Measurements from ENCODE around the gene OR2A5. TPM values are rescaled to one million over a fixed set of nuclear protein-coding genes. Genes with fewer than 3 reads are reported as not detected.

Gene OR2A5
- total and polyA plus RNA-seq, 2 donors from 2014 or later, result not detected

DNA sequence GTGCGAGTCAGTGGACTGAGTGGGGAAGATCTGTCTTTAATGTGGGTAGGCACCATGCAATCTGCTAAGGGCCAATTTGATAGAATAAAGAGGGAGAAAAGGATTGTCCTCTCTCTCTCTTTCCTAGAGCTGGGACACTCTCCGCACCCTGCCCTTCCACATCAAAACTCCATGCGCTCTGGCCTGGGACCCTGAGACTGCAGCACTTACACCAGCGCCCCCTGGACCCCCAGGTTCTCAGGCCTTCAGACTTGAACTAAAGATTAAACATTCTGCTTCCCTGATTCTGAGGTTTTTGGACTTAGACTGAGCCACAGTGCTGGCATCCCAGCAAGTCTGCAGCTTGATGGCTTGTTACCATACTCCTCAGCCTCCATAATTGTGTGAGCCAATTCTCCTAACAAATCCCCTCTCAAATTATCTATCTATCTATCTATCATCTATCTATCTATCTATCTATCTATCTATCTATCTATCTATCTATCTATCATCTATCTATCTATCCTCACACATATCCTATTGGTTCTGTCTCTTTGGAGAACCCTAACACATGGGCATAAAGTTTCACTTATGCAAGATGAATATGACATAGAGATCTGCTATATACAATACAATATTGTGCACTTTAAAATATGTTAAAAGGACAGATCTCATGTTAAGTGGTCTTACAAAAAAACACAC lies 22.4 kb upstream of the OR2A5 start:
- Histone ChIP-seq H3K4me1 (ENCODE audit: control insufficient read depth in 2 of 3, insufficient read depth in 2 of 3, low read depth in 1 of 3, low read length in 3 of 3) (no peaks in the 10 kb centered on the region), H3K27me3 (ENCODE audit: control insufficient read depth, insufficient read depth, low read length) (no peaks in the 10 kb centered on the region), H3K27ac (ENCODE audit: low read depth in 2 of 2, low read length in 2 of 2) (no peak overlapping the region), H3K4me3 (ENCODE audit: low read length in 3 of 3) (no peak overlapping the region), H3K36me3 (ENCODE audit: control insufficient read depth in 2 of 3, insufficient read depth in 3 of 3, low read length in 3 of 3) (no peaks in the 10 kb centered on the region), H3K9ac (ENCODE audit: low read length in 3 of 3) (no peak overlapping the region), H3K9me3 (ENCODE audit: control insufficient read depth in 2 of 3, insufficient read depth in 1 of 3, low read length in 3 of 3) (no peaks in the 10 kb centered on the region)
- intact Hi-C loops (cut with DNase I), result no loop called here
- no peak for DNase-seq
- FAIRE-seq, result no peak
- TF ChIP-seq, protein P1, sequence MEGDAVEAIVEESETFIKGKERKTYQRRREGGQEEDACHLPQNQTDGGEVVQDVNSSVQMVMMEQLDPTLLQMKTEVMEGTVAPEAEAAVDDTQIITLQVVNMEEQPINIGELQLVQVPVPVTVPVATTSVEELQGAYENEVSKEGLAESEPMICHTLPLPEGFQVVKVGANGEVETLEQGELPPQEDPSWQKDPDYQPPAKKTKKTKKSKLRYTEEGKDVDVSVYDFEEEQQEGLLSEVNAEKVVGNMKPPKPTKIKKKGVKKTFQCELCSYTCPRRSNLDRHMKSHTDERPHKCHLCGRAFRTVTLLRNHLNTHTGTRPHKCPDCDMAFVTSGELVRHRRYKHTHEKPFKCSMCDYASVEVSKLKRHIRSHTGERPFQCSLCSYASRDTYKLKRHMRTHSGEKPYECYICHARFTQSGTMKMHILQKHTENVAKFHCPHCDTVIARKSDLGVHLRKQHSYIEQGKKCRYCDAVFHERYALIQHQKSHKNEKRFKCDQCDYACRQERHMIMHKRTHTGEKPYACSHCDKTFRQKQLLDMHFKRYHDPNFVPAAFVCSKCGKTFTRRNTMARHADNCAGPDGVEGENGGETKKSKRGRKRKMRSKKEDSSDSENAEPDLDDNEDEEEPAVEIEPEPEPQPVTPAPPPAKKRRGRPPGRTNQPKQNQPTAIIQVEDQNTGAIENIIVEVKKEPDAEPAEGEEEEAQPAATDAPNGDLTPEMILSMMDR (IDR thresholded peaks at IDR 0.05; ENCODE audit: borderline replicate concordance, extremely low read depth, insufficient read depth), result no peak

DNA sequence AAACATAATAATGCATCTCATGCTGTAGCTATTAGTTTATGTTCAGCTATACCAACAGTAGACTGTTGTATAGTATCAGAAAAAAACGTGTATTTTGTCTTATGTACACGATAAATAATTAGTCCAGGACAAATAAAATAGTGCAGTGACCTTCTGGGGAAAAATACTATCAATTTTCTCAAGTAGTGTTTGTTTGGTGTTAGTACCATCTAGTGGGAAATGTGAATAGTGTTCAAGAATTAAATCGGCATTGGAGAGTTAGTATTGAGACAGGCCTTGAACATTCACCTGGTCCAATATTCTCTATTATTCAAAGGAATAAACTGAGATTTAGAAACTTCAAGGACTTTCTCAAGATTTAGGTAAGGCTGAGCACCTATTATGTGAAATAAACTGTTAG lies 21.7 kb upstream of the OR2A5 start:
- no peaks in the 10 kb centered on the region for H3K36me3 ChIP-seq (ENCODE audit: control insufficient read depth in 2 of 3, insufficient read depth in 3 of 3, low read length in 3 of 3)
- intact Hi-C loops (cut with DNase I), result no loop called here
- H3K9me3 ChIP-seq (ENCODE audit: control insufficient read depth in 2 of 3, insufficient read depth in 1 of 3, low read length in 3 of 3), result no peaks in the 10 kb centered on the region
- no peaks in the 10 kb centered on the region for H3K27me3 ChIP-seq (ENCODE audit: control insufficient read depth, insufficient read depth, low read length)
- TF ChIP-seq, protein P1 (IDR thresholded peaks at IDR 0.05; ENCODE audit: borderline replicate concordance, extremely low read depth, insufficient read depth), result peak; percentile 26
- H3K4me3 ChIP-seq (ENCODE audit: low read length in 3 of 3), result no peak overlapping the region
- no peaks in the 10 kb centered on the region for H3K4me1 ChIP-seq (ENCODE audit: control insufficient read depth in 2 of 3, insufficient read depth in 2 of 3, low read depth in 1 of 3, low read length in 3 of 3)
- peak in 2 of 5 donors; percentile 30 to 47 for DNase-seq
- no peak overlapping the region for H3K9ac ChIP-seq (ENCODE audit: low read length in 3 of 3)
- peak; percentile 90 for FAIRE-seq
- no peak overlapping the region for H3K27ac ChIP-seq (ENCODE audit: low read depth in 2 of 2, low read length in 2 of 2)

DNA sequence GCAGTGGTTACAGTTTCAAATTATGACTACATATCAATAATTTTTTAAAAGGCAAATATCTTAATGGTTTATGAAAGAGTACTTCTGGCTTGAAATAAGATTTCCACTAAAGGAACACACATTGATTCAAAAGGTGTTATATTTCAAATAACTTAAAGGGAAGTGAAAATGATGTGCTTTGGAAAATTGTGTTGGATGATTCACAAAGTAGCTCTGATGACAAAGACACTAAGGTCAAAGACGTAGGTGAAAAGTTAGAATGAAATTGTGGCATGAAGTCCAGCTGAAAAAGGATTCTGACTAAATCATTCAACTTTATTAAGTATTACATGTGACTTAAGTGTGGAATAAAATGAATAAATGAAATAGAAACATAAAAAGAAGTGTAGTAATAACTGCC lies 20.8 kb upstream of the OR2A5 start:
- TF ChIP-seq, protein P1 (IDR thresholded peaks at IDR 0.05; ENCODE audit: borderline replicate concordance, extremely low read depth, insufficient read depth), result no peak
- H3K9ac ChIP-seq (ENCODE audit: low read length in 3 of 3), result no peak overlapping the region
- intact Hi-C loops (cut with DNase I), result no loop called here
- H3K4me3 ChIP-seq (ENCODE audit: low read length in 3 of 3), result no peak overlapping the region
- no peak overlapping the region for H3K27ac ChIP-seq (ENCODE audit: low read depth in 2 of 2, low read length in 2 of 2)
- DNase-seq (no peak), FAIRE-seq (no peak)
- H3K9me3 ChIP-seq (ENCODE audit: control insufficient read depth in 2 of 3, insufficient read depth in 1 of 3, low read length in 3 of 3), result no peaks in the 10 kb centered on the region
- no peaks in the 10 kb centered on the region for H3K36me3 ChIP-seq (ENCODE audit: control insufficient read depth in 2 of 3, insufficient read depth in 3 of 3, low read length in 3 of 3)
- no peaks in the 10 kb centered on the region for H3K4me1 ChIP-seq (ENCODE audit: control insufficient read depth in 2 of 3, insufficient read depth in 2 of 3, low read depth in 1 of 3, low read length in 3 of 3)
- no peaks in the 10 kb centered on the region for H3K27me3 ChIP-seq (ENCODE audit: control insufficient read depth, insufficient read depth, low read length)

DNA sequence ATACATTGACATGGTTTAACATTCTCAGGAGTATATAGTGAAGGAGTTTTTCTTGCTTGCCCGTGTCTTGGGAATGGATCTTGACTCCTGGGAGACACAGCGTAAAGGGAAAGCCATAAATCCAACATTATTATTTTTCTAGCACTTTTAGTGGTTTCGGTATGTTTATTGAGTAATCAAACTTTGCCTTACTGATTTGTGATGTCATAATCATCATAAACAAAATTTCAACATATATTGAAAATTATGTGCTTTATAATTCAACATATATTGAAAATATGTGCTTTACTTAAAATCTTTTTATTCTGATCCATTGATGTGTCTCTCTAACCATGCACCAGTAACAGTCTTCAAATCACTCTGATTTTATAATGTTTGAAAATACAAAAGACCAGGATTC lies 20.2 kb upstream of the OR2A5 start:
- intact Hi-C loops (cut with DNase I), result no loop called here
- no peaks in the 10 kb centered on the region for H3K9me3 ChIP-seq (ENCODE audit: control insufficient read depth in 2 of 3, insufficient read depth in 1 of 3, low read length in 3 of 3)
- H3K4me1 ChIP-seq (ENCODE audit: control insufficient read depth in 2 of 3, insufficient read depth in 2 of 3, low read depth in 1 of 3, low read length in 3 of 3), result no peaks in the 10 kb centered on the region
- no peak overlapping the region for H3K27ac ChIP-seq (ENCODE audit: low read depth in 2 of 2, low read length in 2 of 2)
- H3K27me3 ChIP-seq (ENCODE audit: control insufficient read depth, insufficient read depth, low read length), result no peaks in the 10 kb centered on the region
- no peak overlapping the region for H3K4me3 ChIP-seq (ENCODE audit: low read length in 3 of 3)
- H3K36me3 ChIP-seq (ENCODE audit: control insufficient read depth in 2 of 3, insufficient read depth in 3 of 3, low read length in 3 of 3), result no peaks in the 10 kb centered on the region
- FAIRE-seq (no peak), DNase-seq (no peak)
- TF ChIP-seq, protein P1 (IDR thresholded peaks at IDR 0.05; ENCODE audit: borderline replicate concordance, extremely low read depth, insufficient read depth), result no peak
- no peak overlapping the region for H3K9ac ChIP-seq (ENCODE audit: low read length in 3 of 3)

All from kidney (tissue), 14 donors.